ENCODE measurements around the gene CAV1.

The CAV1 gene

GRCh38 chr7:116560021-116560970 lies 35.5 kb downstream of the CAV1 start:
- H3K4me3 ChIP-seq = no peak overlapping the region
- no peak for DNase-seq (ENCODE audit: low read depth, low spot score)

GRCh38 chr7:116561697-116562483 lies 37.1 kb downstream of the CAV1 start:
- DNase-seq (ENCODE audit: low read depth, low spot score) = no peak
- TF ChIP-seq FOXP2 (optimal IDR thresholded peaks at IDR 0.05; ENCODE audit: control extremely low read depth, extremely low read length, insufficient read depth) (no peak), EZH2 (IDR thresholded peaks at IDR 0.05) (no peak), POLR2AphosphoS5 (IDR thresholded peaks at IDR 0.05; ENCODE audit: borderline replicate concordance, low read depth, low read length) (0 out of 2 replicates have a peak, but pooled peaks have one; percentile 26)
- Histone ChIP-seq H3K9me3 (ENCODE audit: low read depth, low read length) (0 out of 2 replicates have a peak, but pooled peaks cover 2% of the 10 kb centered on the region), H3K4me3 (no peak overlapping the region), H3K36me3 (ENCODE audit: insufficient read depth, low read length) (peaks cover 45% of the 10 kb centered on the region), H3K27ac (peak overlapping the region; percentile 85), H3K9ac (ENCODE audit: insufficient read length) (no peak overlapping the region)

More at GRCh38 chr7:116560021-116560970, 35.5 kb downstream of the CAV1 start:
- TF ChIP-seq EZH2 (IDR thresholded peaks at IDR 0.05) (no peak), POLR2AphosphoS5 (IDR thresholded peaks at IDR 0.05; ENCODE audit: borderline replicate concordance, low read depth, low read length) (no peak), FOXP2 (optimal IDR thresholded peaks at IDR 0.05; ENCODE audit: control extremely low read depth, extremely low read length, insufficient read depth) (no peak)
- peak overlapping the region; percentile 65 for H3K27ac ChIP-seq
- H3K9ac ChIP-seq (ENCODE audit: insufficient read length) = no peak overlapping the region
- peaks cover 58% of the 10 kb centered on the region for H3K36me3 ChIP-seq (ENCODE audit: insufficient read depth, low read length)
- no peaks in the 10 kb centered on the region for H3K9me3 ChIP-seq (ENCODE audit: low read depth, low read length)

- Histone ChIP-seq H3K9me3 (ENCODE audit: low read depth, low read length) (0 out of 2 replicates have a peak, but pooled peaks cover 2% of the 10 kb centered on the region), H3K4me3 (no peak overlapping the region), H3K27ac (peak overlapping the region; percentile 85), H3K9ac (ENCODE audit: insufficient read length) (no peak overlapping the region), H3K36me3 (ENCODE audit: insufficient read depth, low read length) (peaks cover 37% of the 10 kb centered on the region)
- TF ChIP-seq FOXP2 (optimal IDR thresholded peaks at IDR 0.05; ENCODE audit: control extremely low read depth, extremely low read length, insufficient read depth) = no peak
- no peak for TF ChIP-seq EZH2 (IDR thresholded peaks at IDR 0.05)
- TF ChIP-seq POLR2AphosphoS5 (IDR thresholded peaks at IDR 0.05; ENCODE audit: borderline replicate concordance, low read depth, low read length) = no peak
- no peak for DNase-seq (ENCODE audit: low read depth, low spot score)
Observed at GRCh38 chr7:116562529-116563121, 37.8 kb downstream of the CAV1 start.

- DNase-seq (ENCODE audit: low read depth, low spot score) = no peak
- no peak for TF ChIP-seq POLR2AphosphoS5 (IDR thresholded peaks at IDR 0.05; ENCODE audit: borderline replicate concordance, low read depth, low read length)
- TF ChIP-seq FOXP2 (optimal IDR thresholded peaks at IDR 0.05; ENCODE audit: control extremely low read depth, extremely low read length, insufficient read depth) = no peak
- TF ChIP-seq EZH2 (IDR thresholded peaks at IDR 0.05) = no peak
- no peak overlapping the region for H3K4me3 ChIP-seq
- H3K9me3 ChIP-seq (ENCODE audit: low read depth, low read length) = 0 out of 2 replicates have a peak, but pooled peaks cover 2% of the 10 kb centered on the region
- H3K9ac ChIP-seq (ENCODE audit: insufficient read length) = no peak overlapping the region
- H3K36me3 ChIP-seq (ENCODE audit: insufficient read depth, low read length) = peaks cover 4% of the 10 kb centered on the region
- peak overlapping the region; percentile 80 for H3K27ac ChIP-seq
Observed at GRCh38 chr7:116565981-116566380, 41.1 kb downstream of the CAV1 start.

GRCh38 chr7:116566666-116567065 lies 41.8 kb downstream of the CAV1 start:
- no peak for TF ChIP-seq POLR2AphosphoS5 (IDR thresholded peaks at IDR 0.05; ENCODE audit: borderline replicate concordance, low read depth, low read length)
- TF ChIP-seq EZH2 (IDR thresholded peaks at IDR 0.05) = no peak
- TF ChIP-seq FOXP2 (optimal IDR thresholded peaks at IDR 0.05; ENCODE audit: control extremely low read depth, extremely low read length, insufficient read depth) = no peak
- Histone ChIP-seq H3K36me3 (ENCODE audit: insufficient read depth, low read length) (no peaks in the 10 kb centered on the region), H3K9me3 (ENCODE audit: low read depth, low read length) (0 out of 2 replicates have a peak, but pooled peaks cover 2% of the 10 kb centered on the region), H3K4me3 (peak overlapping the region; percentile 16; the same call in 1 of the 2 replicates), H3K9ac (ENCODE audit: insufficient read length) (peak overlapping the region; percentile 20), H3K27ac (peak overlapping the region; percentile 80)
- DNase-seq (ENCODE audit: low read depth, low spot score) = no peak

DNA sequence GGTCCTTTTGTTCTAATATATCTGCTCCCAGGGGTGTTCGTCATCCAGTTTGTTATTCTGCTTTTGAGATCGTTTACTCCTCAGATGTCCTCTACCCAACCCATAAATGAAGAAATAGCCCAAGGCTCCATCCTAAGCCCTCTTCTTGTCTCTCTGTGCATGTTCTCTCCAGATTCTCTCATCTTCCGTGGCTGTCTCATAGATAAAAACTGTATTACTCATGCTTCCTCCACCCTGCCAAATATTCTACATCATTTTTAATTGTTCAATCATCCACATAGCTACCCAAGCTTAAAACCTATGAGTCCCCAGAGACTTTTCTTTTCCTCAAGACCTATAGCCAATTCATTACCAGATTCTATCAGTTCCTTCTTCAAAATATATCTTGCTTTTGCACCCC lies 44.9 kb downstream of the CAV1 start:
- Histone ChIP-seq H3K4me3 (no peak overlapping the region), H3K36me3 (ENCODE audit: insufficient read depth, low read length) (no peaks in the 10 kb centered on the region), H3K27ac (peak overlapping the region; percentile 55), H3K9ac (ENCODE audit: insufficient read length) (no peak overlapping the region), H3K9me3 (ENCODE audit: low read depth, low read length) (0 out of 2 replicates have a peak, but pooled peaks cover 2% of the 10 kb centered on the region)
- no peak for TF ChIP-seq POLR2AphosphoS5 (IDR thresholded peaks at IDR 0.05; ENCODE audit: borderline replicate concordance, low read depth, low read length)
- no peak for TF ChIP-seq FOXP2 (optimal IDR thresholded peaks at IDR 0.05; ENCODE audit: control extremely low read depth, extremely low read length, insufficient read depth)
- TF ChIP-seq EZH2 (IDR thresholded peaks at IDR 0.05) = no peak
- no peak for DNase-seq (ENCODE audit: low read depth, low spot score)

DNA sequence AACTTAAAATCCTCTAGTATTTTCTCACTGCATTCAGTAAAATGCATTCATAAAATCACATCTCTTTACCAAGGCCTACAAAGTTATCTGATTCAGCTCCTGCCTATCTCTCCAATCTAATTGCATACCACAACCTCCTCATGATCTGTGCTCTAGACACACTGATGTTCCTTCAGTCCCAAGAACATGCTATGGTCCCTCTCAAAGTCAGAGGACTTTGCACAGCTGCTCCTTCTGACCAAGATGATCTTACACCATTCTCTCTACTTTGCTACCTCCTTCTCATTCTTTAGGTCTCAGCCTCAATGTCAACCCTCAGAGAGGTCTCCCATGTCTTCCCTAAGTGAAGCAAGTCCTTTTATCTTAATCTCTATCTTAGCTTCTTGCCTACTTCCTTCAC lies 45.5 kb downstream of the CAV1 start:
- H3K4me3 ChIP-seq = no peak overlapping the region
- H3K27ac ChIP-seq = peak overlapping the region; percentile 55
- TF ChIP-seq EZH2 (IDR thresholded peaks at IDR 0.05) = no peak
- TF ChIP-seq POLR2AphosphoS5 (IDR thresholded peaks at IDR 0.05; ENCODE audit: borderline replicate concordance, low read depth, low read length) = no peak
- TF ChIP-seq FOXP2 (optimal IDR thresholded peaks at IDR 0.05; ENCODE audit: control extremely low read depth, extremely low read length, insufficient read depth) = no peak
- no peaks in the 10 kb centered on the region for H3K36me3 ChIP-seq (ENCODE audit: insufficient read depth, low read length)
- H3K9me3 ChIP-seq (ENCODE audit: low read depth, low read length) = 0 out of 2 replicates have a peak, but pooled peaks cover 2% of the 10 kb centered on the region
- H3K9ac ChIP-seq (ENCODE audit: insufficient read length) = no peak overlapping the region
- DNase-seq (ENCODE audit: low read depth, low spot score) = no peak
